Adrenal gland (tissue), 12 donors: ENCODE data around the gene PLCB1. TPM values are rescaled to one million over a fixed set of nuclear protein-coding genes. Genes with fewer than 3 reads are reported as not detected.

ENCODE experiments used
- DNase-seq, 7 donors: peaks; one replicate each; pipeline ENCODE4 v3.0.0-alpha.2; 2019 to 2020
- H3K27ac ChIP-seq, 5 donors: fragments of 200-600 bp; sonication (generic) in 4 of 5; 1 replicate in 3 of 5; 2 replicates in 2 of 5; pipeline versions ENCODE4 v1.5.1 to v1.8.0; 2016 to 2020; ENCODE audit warnings: mild to moderate bottlenecking in 1 of 5
- H3K27me3 ChIP-seq: fragments of 200-600 bp; 2 replicates; pipeline ENCODE4 v1.8.0; 2021
- H3K36me3 ChIP-seq, 2 donors: fragments of 200-600 bp; replicated peaks in 1 of 2; 1 replicate in 1 of 2; 2 replicates in 1 of 2; pipeline versions ENCODE4 v1.5.1 to v1.8.0; 2018 to 2022
- H3K4me1 ChIP-seq, 2 donors: fragments of 200-600 bp; replicated peaks in 1 of 2; 1 replicate in 1 of 2; 2 replicates in 1 of 2; pipeline versions ENCODE4 v1.5.1 to v1.8.0; 2018 to 2021
- H3K4me3 ChIP-seq, 4 donors: fragments of 200-600 bp; sonication (generic) in 3 of 4; one replicate each; pipeline ENCODE4 v1.5.1; 2016 to 2018
- H3K9me3 ChIP-seq, 3 donors: fragments of 200-600 bp; sonication (generic) in 1 of 3; replicated peaks in 1 of 3; 1 replicate in 2 of 3; 2 replicates in 1 of 3; pipeline versions ENCODE4 v1.5.1 to v1.8.0; 2016 to 2021
- CTCF ChIP-seq, 6 experiments: fragments of 450-650 bp in 4 of 6; fragments of 200-600 bp in 2 of 6; sonication (generic) in 1 of 6; IDR thresholded peaks; 1 replicate in 5 of 6; 2 replicates in 1 of 6; pipeline versions ENCODE4 v1.5.1 to v1.8.0; 2016 to 2021; ENCODE audit warnings: antibody characterized with exemption in 6 of 6, mild to moderate bottlenecking in 2 of 6, moderate library complexity in 1 of 6
- POLR2A ChIP-seq, 2 donors: fragments of 450-650 bp; IDR thresholded peaks; one replicate each; pipeline ENCODE4 v1.6.1; 2017; ENCODE audit warnings: antibody characterized with exemption in 2 of 2, mild to moderate bottlenecking in 2 of 2, moderate library complexity in 1 of 2
- WGBS, 4 donors: extraction: QIAGEN DNeasy Blood & Tissue Kit in 2 of 4; methylation state at CpG; one replicate each; pipeline versions ENCODE4 v1.1.5 to v1.1.7; 2013 to 2017; 5-methylcytosine and 5-hydroxymethylcytosine counted together
- intact Hi-C, 2 donors: fragments of 100-400 bp; cut with DNase I; formaldehyde crosslinking; loops; one replicate each; pipeline versions ENCODE4 v1.14.1 to v1.15.0; 2022 to 2023
- polyA plus RNA-seq, 3 donors: library from polyadenylated mRNA; stranded (reverse); fragments of 200-250 nt in 2 of 3; fragments of 350-450 nt in 1 of 3; fragmentation: Illumina TruSeq in 1 of 3; extraction: RNeasy Lipid Tissue Mini Kit (QIAGEN cat#74804) in 1 of 3; gene quantifications; one replicate each; pipeline ENCODE4 v1.2.3, GENCODE V29; 2013 to 2014
- total RNA-seq, 9 donors: library from RNA; depleted of rRNA in 4 of 9; stranded (reverse); fragments of >200 nt in 4 of 9; fragments of 120-200 nt in 1 of 9; fragmentation: NEBNext Ultra II Directional in 1 of 9; extraction: Animal tissue kit (Norgen Biotek cat#: 25700) in 1 of 9; gene quantifications; one replicate each; pipeline versions ENCODE4 v1.1.0 to v1.2.4, GENCODE V29; 2013 to 2023
- donor health status: healthy with polysubstance abuse.
- donor health status: Bipolar disorder and iron deficiency.
- donor health status: DM: yes; HTN: yes; CAD: no.
- donor health status: DM: no; HTN: no; CAD: no.
- donor health status: DM: no; HTN: no; CAD: no.
- donor health status: DM: yes; HTN: yes; CAD: no.

Gene PLCB1
- total and polyA plus RNA-seq, 12 donors = 7.7 to 56.6 (median 27.9) TPM

GRCh38 chr20:8232332-8232731, 100.3 kb downstream of the PLCB1 start:
- Histone ChIP-seq H3K9me3 (no peaks in the 10 kb centered on the region), H3K36me3 (no peaks in the 10 kb centered on the region), H3K27ac (no peak overlapping the region), H3K4me1 (peaks cover 0 to 18% of the 10 kb centered on the region in 2 donors), H3K4me3 (no peak overlapping the region), H3K27me3 (no peaks in the 10 kb centered on the region)
- TF ChIP-seq POLR2A (IDR thresholded peaks at IDR 0.05) (no peak), CTCF (IDR thresholded peaks at IDR 0.05) (no peak)
- 63 to 92% (median 74%) methylated on average over 3 of the region's 3 CpGs for WGBS, 4 donors
- intact Hi-C loops = no loop called here
- no peak for DNase-seq

- 29 to 34% (median 33%) methylated on average over 2 of the region's 2 CpGs for WGBS, 4 donors
- TF ChIP-seq POLR2A (IDR thresholded peaks at IDR 0.05) (no peak), CTCF (IDR thresholded peaks at IDR 0.05) (no peak)
- intact Hi-C loops = no loop called here
- H3K4me1 ChIP-seq = peaks cover 0 to 18% of the 10 kb centered on the region in 2 donors
- DNase-seq = no peak
- H3K9me3 ChIP-seq = no peaks in the 10 kb centered on the region
- H3K27ac ChIP-seq = peak overlapping the region in 1 of 5 donors; percentile 21
- no peaks in the 10 kb centered on the region for H3K27me3 ChIP-seq
- peak overlapping the region in 1 of 4 donors; percentile 12 for H3K4me3 ChIP-seq
- no peaks in the 10 kb centered on the region for H3K36me3 ChIP-seq
Measured at GRCh38 chr20:8234580-8234979, 102.5 kb downstream of the PLCB1 start.

- Histone ChIP-seq H3K4me1 (peaks cover 0 to 15% of the 10 kb centered on the region in 2 donors), H3K4me3 (no peak overlapping the region), H3K36me3 (no peaks in the 10 kb centered on the region), H3K27ac (no peak overlapping the region), H3K27me3 (no peaks in the 10 kb centered on the region), H3K9me3 (no peaks in the 10 kb centered on the region)
- intact Hi-C loops = no loop called here
- TF ChIP-seq POLR2A (IDR thresholded peaks at IDR 0.05) (no peak), CTCF (IDR thresholded peaks at IDR 0.05) (no peak)
- no peak for DNase-seq
- 90 to 96% (median 93%) methylated on average over 2 of the region's 2 CpGs for WGBS, 4 donors
Measured at GRCh38 chr20:8242066-8242465, 110.0 kb downstream of the PLCB1 start.

GRCh38 chr20:8242827-8243724, 111.0 kb downstream of the PLCB1 start:
- intact Hi-C loops = no loop called here
- Histone ChIP-seq H3K36me3 (no peaks in the 10 kb centered on the region), H3K27me3 (no peaks in the 10 kb centered on the region), H3K4me1 (peaks cover 0 to 15% of the 10 kb centered on the region in 2 donors), H3K9me3 (no peaks in the 10 kb centered on the region), H3K4me3 (no peak overlapping the region), H3K27ac (no peak overlapping the region)
- DNase-seq = no peak
- 72 to 84% (median 73%) methylated on average over 7 of the region's 7 CpGs for WGBS, 4 donors
- no peak for TF ChIP-seq CTCF (IDR thresholded peaks at IDR 0.05)
- TF ChIP-seq POLR2A (IDR thresholded peaks at IDR 0.05) = no peak
